ENCODE measurements around the gene DUSP10. TPM values are rescaled to one million over a fixed set of nuclear protein-coding genes. Genes with fewer than 3 reads are reported as not detected.

DUSP10 gene
- total RNA-seq, 1 experiment from 2014 or later, result 1.6 TPM

DNA sequence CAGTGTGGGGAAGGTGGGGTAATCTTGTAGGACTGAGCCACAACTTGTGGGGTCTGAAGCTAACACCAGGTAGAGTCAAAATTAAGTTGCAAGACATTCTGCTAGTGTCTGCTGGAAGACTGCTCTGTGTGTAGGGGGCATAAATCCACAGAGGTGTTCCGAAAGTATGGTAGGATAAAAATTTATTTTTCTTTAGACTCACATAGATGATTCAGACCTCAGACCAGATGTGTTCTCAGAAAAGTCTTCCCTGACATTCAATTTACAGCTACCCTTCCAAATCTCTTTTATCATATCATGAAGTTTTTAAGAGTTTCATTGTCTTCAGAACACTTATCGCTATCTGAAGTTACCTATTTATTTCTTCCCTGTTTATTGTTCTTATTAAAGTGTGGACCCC, 21.3 kb downstream of the DUSP10 start:
- Mint-ChIP-seq H3K9me3 (peaks cover 28% of the 10 kb centered on the region), H3K27ac (no peak overlapping the region), H3K4me1 (peaks cover 42% of the 10 kb centered on the region), H3K4me3 (no peak overlapping the region), H3K36me3 (peaks cover 30% of the 10 kb centered on the region), H3K27me3 (ENCODE audit: low read depth) (peaks cover 45% of the 10 kb centered on the region)
- DNase-seq (ENCODE audit: low spot score), result no peak
- TF ChIP-seq, protein P1, sequence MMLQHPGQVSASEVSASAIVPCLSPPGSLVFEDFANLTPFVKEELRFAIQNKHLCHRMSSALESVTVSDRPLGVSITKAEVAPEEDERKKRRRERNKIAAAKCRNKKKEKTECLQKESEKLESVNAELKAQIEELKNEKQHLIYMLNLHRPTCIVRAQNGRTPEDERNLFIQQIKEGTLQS (CRISPR knock-in tag; conservative IDR thresholded peaks at IDR 0.05), result no peak
- TF ChIP-seq, protein P2, sequence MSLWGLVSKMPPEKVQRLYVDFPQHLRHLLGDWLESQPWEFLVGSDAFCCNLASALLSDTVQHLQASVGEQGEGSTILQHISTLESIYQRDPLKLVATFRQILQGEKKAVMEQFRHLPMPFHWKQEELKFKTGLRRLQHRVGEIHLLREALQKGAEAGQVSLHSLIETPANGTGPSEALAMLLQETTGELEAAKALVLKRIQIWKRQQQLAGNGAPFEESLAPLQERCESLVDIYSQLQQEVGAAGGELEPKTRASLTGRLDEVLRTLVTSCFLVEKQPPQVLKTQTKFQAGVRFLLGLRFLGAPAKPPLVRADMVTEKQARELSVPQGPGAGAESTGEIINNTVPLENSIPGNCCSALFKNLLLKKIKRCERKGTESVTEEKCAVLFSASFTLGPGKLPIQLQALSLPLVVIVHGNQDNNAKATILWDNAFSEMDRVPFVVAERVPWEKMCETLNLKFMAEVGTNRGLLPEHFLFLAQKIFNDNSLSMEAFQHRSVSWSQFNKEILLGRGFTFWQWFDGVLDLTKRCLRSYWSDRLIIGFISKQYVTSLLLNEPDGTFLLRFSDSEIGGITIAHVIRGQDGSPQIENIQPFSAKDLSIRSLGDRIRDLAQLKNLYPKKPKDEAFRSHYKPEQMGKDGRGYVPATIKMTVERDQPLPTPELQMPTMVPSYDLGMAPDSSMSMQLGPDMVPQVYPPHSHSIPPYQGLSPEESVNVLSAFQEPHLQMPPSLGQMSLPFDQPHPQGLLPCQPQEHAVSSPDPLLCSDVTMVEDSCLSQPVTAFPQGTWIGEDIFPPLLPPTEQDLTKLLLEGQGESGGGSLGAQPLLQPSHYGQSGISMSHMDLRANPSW (CRISPR knock-in tag; conservative IDR thresholded peaks at IDR 0.05; ENCODE audit: low read depth), result no peak
- TF ChIP-seq, protein P3, sequence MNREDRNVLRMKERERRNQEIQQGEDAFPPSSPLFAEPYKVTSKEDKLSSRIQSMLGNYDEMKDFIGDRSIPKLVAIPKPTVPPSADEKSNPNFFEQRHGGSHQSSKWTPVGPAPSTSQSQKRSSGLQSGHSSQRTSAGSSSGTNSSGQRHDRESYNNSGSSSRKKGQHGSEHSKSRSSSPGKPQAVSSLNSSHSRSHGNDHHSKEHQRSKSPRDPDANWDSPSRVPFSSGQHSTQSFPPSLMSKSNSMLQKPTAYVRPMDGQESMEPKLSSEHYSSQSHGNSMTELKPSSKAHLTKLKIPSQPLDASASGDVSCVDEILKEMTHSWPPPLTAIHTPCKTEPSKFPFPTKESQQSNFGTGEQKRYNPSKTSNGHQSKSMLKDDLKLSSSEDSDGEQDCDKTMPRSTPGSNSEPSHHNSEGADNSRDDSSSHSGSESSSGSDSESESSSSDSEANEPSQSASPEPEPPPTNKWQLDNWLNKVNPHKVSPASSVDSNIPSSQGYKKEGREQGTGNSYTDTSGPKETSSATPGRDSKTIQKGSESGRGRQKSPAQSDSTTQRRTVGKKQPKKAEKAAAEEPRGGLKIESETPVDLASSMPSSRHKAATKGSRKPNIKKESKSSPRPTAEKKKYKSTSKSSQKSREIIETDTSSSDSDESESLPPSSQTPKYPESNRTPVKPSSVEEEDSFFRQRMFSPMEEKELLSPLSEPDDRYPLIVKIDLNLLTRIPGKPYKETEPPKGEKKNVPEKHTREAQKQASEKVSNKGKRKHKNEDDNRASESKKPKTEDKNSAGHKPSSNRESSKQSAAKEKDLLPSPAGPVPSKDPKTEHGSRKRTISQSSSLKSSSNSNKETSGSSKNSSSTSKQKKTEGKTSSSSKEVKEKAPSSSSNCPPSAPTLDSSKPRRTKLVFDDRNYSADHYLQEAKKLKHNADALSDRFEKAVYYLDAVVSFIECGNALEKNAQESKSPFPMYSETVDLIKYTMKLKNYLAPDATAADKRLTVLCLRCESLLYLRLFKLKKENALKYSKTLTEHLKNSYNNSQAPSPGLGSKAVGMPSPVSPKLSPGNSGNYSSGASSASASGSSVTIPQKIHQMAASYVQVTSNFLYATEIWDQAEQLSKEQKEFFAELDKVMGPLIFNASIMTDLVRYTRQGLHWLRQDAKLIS (CRISPR knock-in tag; IDR thresholded peaks at IDR 0.05; ENCODE audit: borderline replicate concordance), result no peak
- no peak for TF ChIP-seq CBFB (CRISPR knock-in tag; IDR thresholded peaks at IDR 0.05; ENCODE audit: low read depth)
- no peak for TF ChIP-seq TP53 (CRISPR knock-in tag; IDR thresholded peaks at IDR 0.05)
- no peak for TF ChIP-seq IRF2 (CRISPR knock-in tag; IDR thresholded peaks at IDR 0.05; ENCODE audit: borderline replicate concordance, low read depth)
- no peak for TF ChIP-seq FOXP1 (CRISPR knock-in tag; IDR thresholded peaks at IDR 0.05; ENCODE audit: borderline replicate concordance)
- no peak for TF ChIP-seq ZNF232 (CRISPR knock-in tag; IDR thresholded peaks at IDR 0.05)
- no peak for TF ChIP-seq NR2C2 (CRISPR knock-in tag; IDR thresholded peaks at IDR 0.05)
- TF ChIP-seq SP1 (CRISPR knock-in tag; conservative IDR thresholded peaks at IDR 0.05), result no peak
- no peak for TF ChIP-seq HMGA2 (CRISPR knock-in tag; IDR thresholded peaks at IDR 0.05)
- no peak for TF ChIP-seq TEAD1 (CRISPR knock-in tag; IDR thresholded peaks at IDR 0.05)
- TF ChIP-seq, protein P4, sequence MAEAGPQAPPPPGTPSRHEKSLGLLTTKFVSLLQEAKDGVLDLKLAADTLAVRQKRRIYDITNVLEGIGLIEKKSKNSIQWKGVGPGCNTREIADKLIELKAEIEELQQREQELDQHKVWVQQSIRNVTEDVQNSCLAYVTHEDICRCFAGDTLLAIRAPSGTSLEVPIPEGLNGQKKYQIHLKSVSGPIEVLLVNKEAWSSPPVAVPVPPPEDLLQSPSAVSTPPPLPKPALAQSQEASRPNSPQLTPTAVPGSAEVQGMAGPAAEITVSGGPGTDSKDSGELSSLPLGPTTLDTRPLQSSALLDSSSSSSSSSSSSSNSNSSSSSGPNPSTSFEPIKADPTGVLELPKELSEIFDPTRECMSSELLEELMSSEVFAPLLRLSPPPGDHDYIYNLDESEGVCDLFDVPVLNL (CRISPR knock-in tag; IDR thresholded peaks at IDR 0.05; ENCODE audit: borderline replicate concordance, low read depth), result no peak
- ChIA-PET POLR2A (no interaction called here), CTCF (no interaction called here)
- no peak for ATAC-seq

DNA sequence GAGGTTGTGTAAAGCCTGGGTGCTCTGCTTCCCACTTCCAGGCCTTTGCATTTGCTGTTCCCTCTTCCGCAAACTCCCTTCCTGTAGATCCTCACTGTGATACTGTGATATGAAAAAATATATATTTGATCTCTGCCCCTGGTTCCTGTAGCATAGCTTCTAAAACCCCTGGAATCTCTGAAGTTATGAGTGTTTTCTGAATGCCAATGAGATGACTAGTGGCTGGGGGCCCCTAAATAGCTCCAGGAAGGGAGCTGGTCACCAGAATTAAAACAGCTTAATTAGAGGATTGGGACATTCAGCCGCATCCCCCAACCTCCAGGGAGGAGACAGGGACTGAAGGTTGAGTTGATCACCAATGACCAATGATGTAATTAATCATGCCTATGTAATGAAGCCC, 21.9 kb downstream of the DUSP10 start:
- DNase-seq (ENCODE audit: low spot score) (no peak), ATAC-seq (no peak)
- H3K27me3 Mint-ChIP-seq (ENCODE audit: low read depth), result peaks cover 48% of the 10 kb centered on the region
- CTCF ChIA-PET, result interaction anchor here (1.2 kb wide), 1 partner anchor 23 kb away, joined by 4 read pairs; no protein-coding TSS in a partner anchor
- H3K27ac Mint-ChIP-seq, result no peak overlapping the region
- H3K4me3 Mint-ChIP-seq, result no peak overlapping the region
- peaks cover 47% of the 10 kb centered on the region for H3K4me1 Mint-ChIP-seq
- TF ChIP-seq, protein P5, sequence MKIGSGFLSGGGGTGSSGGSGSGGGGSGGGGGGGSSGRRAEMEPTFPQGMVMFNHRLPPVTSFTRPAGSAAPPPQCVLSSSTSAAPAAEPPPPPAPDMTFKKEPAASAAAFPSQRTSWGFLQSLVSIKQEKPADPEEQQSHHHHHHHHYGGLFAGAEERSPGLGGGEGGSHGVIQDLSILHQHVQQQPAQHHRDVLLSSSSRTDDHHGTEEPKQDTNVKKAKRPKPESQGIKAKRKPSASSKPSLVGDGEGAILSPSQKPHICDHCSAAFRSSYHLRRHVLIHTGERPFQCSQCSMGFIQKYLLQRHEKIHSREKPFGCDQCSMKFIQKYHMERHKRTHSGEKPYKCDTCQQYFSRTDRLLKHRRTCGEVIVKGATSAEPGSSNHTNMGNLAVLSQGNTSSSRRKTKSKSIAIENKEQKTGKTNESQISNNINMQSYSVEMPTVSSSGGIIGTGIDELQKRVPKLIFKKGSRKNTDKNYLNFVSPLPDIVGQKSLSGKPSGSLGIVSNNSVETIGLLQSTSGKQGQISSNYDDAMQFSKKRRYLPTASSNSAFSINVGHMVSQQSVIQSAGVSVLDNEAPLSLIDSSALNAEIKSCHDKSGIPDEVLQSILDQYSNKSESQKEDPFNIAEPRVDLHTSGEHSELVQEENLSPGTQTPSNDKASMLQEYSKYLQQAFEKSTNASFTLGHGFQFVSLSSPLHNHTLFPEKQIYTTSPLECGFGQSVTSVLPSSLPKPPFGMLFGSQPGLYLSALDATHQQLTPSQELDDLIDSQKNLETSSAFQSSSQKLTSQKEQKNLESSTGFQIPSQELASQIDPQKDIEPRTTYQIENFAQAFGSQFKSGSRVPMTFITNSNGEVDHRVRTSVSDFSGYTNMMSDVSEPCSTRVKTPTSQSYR (CRISPR knock-in tag; IDR thresholded peaks at IDR 0.05), result no peak
- TF ChIP-seq EMX1 (CRISPR knock-in tag; IDR thresholded peaks at IDR 0.05) (no peak), ZNF416 (CRISPR knock-in tag; IDR thresholded peaks at IDR 0.05) (no peak)
- TF ChIP-seq, protein P6, sequence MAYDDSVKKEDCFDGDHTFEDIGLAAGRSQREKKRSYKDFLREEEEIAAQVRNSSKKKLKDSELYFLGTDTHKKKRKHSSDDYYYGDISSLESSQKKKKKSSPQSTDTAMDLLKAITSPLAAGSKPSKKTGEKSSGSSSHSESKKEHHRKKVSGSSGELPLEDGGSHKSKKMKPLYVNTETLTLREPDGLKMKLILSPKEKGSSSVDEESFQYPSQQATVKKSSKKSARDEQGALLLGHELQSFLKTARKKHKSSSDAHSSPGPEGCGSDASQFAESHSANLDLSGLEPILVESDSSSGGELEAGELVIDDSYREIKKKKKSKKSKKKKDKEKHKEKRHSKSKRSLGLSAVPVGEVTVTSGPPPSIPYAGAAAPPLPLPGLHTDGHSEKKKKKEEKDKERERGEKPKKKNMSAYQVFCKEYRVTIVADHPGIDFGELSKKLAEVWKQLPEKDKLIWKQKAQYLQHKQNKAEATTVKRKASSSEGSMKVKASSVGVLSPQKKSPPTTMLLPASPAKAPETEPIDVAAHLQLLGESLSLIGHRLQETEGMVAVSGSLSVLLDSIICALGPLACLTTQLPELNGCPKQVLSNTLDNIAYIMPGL (CRISPR knock-in tag; IDR thresholded peaks at IDR 0.05), result no peak
- TF ChIP-seq, protein P7, sequence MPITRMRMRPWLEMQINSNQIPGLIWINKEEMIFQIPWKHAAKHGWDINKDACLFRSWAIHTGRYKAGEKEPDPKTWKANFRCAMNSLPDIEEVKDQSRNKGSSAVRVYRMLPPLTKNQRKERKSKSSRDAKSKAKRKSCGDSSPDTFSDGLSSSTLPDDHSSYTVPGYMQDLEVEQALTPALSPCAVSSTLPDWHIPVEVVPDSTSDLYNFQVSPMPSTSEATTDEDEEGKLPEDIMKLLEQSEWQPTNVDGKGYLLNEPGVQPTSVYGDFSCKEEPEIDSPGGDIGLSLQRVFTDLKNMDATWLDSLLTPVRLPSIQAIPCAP (CRISPR knock-in tag; IDR thresholded peaks at IDR 0.05), result no peak
- peaks cover 28% of the 10 kb centered on the region for H3K9me3 Mint-ChIP-seq
- peaks cover 30% of the 10 kb centered on the region for H3K36me3 Mint-ChIP-seq
- POLR2A ChIA-PET, result no interaction called here
